ENCODE results near the gene PRR3. TPM values are rescaled to one million over a fixed set of nuclear protein-coding genes. Genes with fewer than 3 reads are reported as not detected.

The PRR3 gene
- total and polyA plus RNA-seq, 9 of the 15 experiments (the other 6 are each of a cell fraction or from before 2014, with no cell fraction given), result 23.5 to 59.6 (median 28.8) TPM

DNA sequence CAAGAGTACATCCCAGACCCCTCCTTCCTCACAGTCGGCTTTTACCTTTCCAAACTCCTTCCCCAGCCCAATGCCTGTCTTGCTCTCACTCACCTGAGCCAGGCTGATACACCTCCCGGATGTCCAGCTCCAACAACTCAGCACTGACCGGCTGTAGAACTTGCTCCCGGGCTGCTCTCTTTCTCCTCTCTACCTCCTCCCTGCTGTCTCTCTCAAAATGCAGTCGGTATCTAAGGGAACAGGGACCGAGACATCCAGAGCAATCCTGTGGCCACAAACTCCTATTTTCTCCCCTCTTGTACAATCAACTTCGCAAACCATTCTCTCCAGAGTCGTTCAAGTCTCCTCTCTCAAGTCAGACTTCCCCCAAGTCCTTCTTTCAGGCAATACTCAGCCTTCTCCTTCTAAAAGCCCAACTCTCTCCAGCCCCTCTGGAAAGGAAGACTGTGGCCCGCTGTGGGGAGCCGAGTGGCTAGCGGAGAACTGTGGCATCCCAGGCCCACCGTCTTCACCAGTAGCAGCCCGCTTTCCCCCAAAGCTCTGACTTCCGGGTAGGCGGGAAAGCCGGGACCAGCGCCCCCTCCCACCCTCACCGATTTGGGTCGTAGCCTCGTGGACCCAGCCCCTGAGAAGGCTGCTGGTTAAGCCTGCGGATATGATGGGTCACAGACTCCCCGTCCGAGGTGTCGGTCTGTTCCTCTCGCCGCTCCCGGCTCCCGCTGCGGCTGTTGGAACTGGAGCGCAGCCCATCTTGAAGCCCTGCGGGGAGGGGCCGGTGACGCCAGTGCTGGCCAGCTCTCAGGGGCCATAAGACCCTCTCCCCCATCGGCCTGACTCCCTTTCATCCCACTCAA lies 1.9 kb upstream of the PRR3 start:
- 4% methylated on average over 34 of the region's 34 CpGs for WGBS (ENCODE audit: insufficient coverage, low coverage, missing lambda C conversion rate)
- H3K27ac ChIP-seq (ENCODE audit: extremely low read depth, low read depth, low read length), result peak overlapping the region; percentile 94
- H2AFZ ChIP-seq (ENCODE audit: low read depth, low read length), result peak overlapping the region; percentile 99
- no peaks in the 10 kb centered on the region for H3K27me3 ChIP-seq (ENCODE audit: control insufficient read depth in 2 of 2, insufficient read depth in 2 of 2, low read length in 2 of 2)
- ATAC-seq (peak; percentile 37), DNase-seq (ENCODE audit: extremely low read depth in 1 of 4, low spot score in 3 of 4) (peak; percentile 55 to 67 (median 66)), FAIRE-seq (peak; percentile 32)
- H3K4me2 ChIP-seq (ENCODE audit: insufficient read depth, low read length), result peak overlapping the region; percentile 97
- peak overlapping the region; percentile 80 for H3K4me3 ChIP-seq
- no peaks in the 10 kb centered on the region for H3K9me3 ChIP-seq (replicated peaks; ENCODE audit: control insufficient read depth, insufficient read depth, low read depth, low read length)
- 0 out of 2 replicates have a peak, but pooled peaks cover 2% of the 10 kb centered on the region for H4K20me1 ChIP-seq (replicated peaks; ENCODE audit: control insufficient read depth, insufficient read depth, low read length)
- no TSS peak for BruUV-seq (replicated peaks)
- intact Hi-C loops (cut with micrococcal nuclease) (loop anchor here (5.0 kb wide), 1 partner anchor 117 kb away; the partner anchor contains the start of gene DHX16), in situ Hi-C loops (cut with MboI) (no loop called here)
- CTCF ChIA-PET (ENCODE audit: low intra/inter-chr PET ratio), result interaction anchor here (0.5 kb wide), 2 partner anchors 43 to 74 kb away, joined by 3 to 4 read pairs; no protein-coding TSS in a partner anchor
- peaks cover 70% of the 10 kb centered on the region for H3K36me3 ChIP-seq (ENCODE audit: control insufficient read depth, insufficient read depth, low read length)
- POLR2A ChIA-PET, result interaction anchor here (0.6 to 7.1 kb wide), 13 partner anchors 9 to 348 kb away, joined by 3 to 85 read pairs (median 5); partner anchors contain the start of gene ABCF1
- H3K9ac ChIP-seq (ENCODE audit: insufficient read depth in 1 of 2, low read depth in 2 of 2, low read length in 2 of 2), result peak overlapping the region; percentile 95 to 98
- peaks cover 17 to 23% of the 10 kb centered on the region in 2 experiments; a peak in 4 of 5 replicates for H3K4me1 ChIP-seq (replicated peaks in 1 of 2; ENCODE audit: control insufficient read depth in 2 of 2, insufficient read depth in 2 of 2, low read length in 2 of 2)
- peaks cover 47% of the 10 kb centered on the region for H3K79me2 ChIP-seq (ENCODE audit: control insufficient read depth, insufficient read depth, low read length)
- no peaks in the 10 kb centered on the region for H3K9me1 ChIP-seq (ENCODE audit: control insufficient read depth, insufficient read depth, low read length)
- TF ChIP-seq THRAP3 (IDR thresholded peaks at IDR 0.05; ENCODE audit: borderline replicate concordance) (no peak), CREB1 (IDR thresholded peaks at IDR 0.05) (no peak), CREB1 (CRISPR knock-in tag; IDR thresholded peaks at IDR 0.05) (no peak), ZNF507 (tag; conservative IDR thresholded peaks at IDR 0.05) (no peak), POLR3G (IDR thresholded peaks at IDR 0.05; ENCODE audit: extremely low read depth, insufficient read length, insufficient replicate concordance) (no peak), KDM2B (CRISPR knock-in tag; IDR thresholded peaks at IDR 0.05) (peak; percentile 46; the same call in 1 of the 2 replicates), MEF2A (IDR thresholded peaks at IDR 0.05; ENCODE audit: control insufficient read depth, low read depth, low read length) (no peak), ZNF644 (tag; IDR thresholded peaks at IDR 0.05; ENCODE audit: low read depth) (no peak), MIER1 (IDR thresholded peaks at IDR 0.05; ENCODE audit: low read depth) (no peak), BDP1 (IDR thresholded peaks at IDR 0.05; ENCODE audit: insufficient read depth, insufficient read length) (no peak), BRCA1 (IDR thresholded peaks at IDR 0.05) (no peak), BRCA1 (CRISPR knock-in tag; IDR thresholded peaks at IDR 0.05) (no peak), SRSF7 (optimal IDR thresholded peaks at IDR 0.05; ENCODE audit: low read depth, low read length) (no peak), IRF2 (CRISPR knock-in tag; IDR thresholded peaks at IDR 0.05) (no peak), JUND (IDR thresholded peaks at IDR 0.05; ENCODE audit: borderline replicate concordance, low read depth, low read length) (0 out of 2 replicates have a peak, but pooled peaks have one; percentile 9), JUND (tag; IDR thresholded peaks at IDR 0.05; ENCODE audit: borderline replicate concordance, low read depth, low read length) (no peak), ZNF830 (CRISPR knock-in tag; IDR thresholded peaks at IDR 0.05) (no peak)
- TF ChIP-seq, protein P1, sequence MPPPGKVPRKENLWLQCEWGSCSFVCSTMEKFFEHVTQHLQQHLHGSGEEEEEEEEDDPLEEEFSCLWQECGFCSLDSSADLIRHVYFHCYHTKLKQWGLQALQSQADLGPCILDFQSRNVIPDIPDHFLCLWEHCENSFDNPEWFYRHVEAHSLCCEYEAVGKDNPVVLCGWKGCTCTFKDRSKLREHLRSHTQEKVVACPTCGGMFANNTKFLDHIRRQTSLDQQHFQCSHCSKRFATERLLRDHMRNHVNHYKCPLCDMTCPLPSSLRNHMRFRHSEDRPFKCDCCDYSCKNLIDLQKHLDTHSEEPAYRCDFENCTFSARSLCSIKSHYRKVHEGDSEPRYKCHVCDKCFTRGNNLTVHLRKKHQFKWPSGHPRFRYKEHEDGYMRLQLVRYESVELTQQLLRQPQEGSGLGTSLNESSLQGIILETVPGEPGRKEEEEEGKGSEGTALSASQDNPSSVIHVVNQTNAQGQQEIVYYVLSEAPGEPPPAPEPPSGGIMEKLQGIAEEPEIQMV (tag; conservative IDR thresholded peaks at IDR 0.05; ENCODE audit: low read depth), result no peak
- TF ChIP-seq, protein P2, sequence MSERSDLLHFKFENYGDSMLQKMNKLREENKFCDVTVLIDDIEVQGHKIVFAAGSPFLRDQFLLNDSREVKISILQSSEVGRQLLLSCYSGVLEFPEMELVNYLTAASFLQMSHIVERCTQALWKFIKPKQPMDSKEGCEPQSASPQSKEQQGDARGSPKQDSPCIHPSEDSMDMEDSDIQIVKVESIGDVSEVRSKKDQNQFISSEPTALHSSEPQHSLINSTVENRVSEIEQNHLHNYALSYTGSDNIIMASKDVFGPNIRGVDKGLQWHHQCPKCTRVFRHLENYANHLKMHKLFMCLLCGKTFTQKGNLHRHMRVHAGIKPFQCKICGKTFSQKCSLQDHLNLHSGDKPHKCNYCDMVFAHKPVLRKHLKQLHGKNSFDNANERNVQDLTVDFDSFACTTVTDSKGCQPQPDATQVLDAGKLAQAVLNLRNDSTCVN (CRISPR knock-in tag; IDR thresholded peaks at IDR 0.05), result 0 out of 2 replicates have a peak, but pooled peaks have one; percentile 29
